ENCODE measurements around the gene MNX1.

Gene MNX1

DNA sequence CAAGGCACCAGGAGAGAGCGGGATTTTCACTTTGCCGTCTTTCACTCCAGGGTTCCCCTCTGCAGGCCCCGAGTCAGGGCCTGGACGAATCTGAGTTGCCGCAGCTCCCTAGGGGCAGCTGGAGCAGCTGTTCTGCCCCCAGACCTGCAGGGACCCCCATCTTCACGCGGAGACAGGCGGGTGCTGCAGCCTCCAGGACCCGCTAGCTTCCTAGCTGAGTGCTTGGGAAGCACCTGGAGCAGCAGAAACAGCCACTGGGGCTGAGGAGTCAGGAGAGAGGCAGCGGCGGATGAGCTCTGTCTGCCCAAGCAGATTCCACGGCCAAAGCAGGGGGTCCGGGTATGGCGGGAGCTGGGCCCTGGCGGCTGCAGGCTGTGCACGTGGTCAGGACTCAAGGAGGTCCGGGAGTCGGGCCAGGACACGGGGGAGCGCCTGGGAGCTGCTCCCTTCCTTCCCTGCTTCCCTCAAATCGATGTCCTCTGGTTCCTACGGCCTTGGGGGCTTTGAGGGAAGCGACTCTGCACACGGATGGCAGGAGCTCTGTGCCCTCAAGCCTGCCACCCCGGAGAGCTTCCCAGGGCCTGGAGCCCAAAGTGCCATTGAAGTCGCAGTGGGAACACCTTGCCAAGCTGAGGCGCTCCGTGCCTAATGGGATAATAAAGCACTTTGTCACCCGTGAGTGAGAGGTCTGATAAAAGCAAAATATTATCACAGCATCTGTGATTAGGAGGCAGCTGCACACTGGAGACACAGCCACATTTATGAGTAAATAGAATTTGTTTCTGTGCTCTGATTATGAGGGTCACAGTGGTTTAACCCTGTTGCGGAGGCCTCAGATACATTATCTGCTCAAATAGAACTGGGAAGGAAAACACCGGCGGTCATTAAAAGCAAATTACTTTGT is 17.2 kb downstream of the MNX1 start:
- H3K27me3 ChIP-seq (ENCODE audit: control insufficient read depth in 1 of 2, insufficient read depth in 2 of 2, low read length in 2 of 2): peaks cover 2 to 13% of the 10 kb centered on the region in 2 donors
- no peak overlapping the region for H3K9ac ChIP-seq (ENCODE audit: low read length)
- H3K9me3 ChIP-seq (ENCODE audit: low read length): no peaks in the 10 kb centered on the region
- H3K27ac ChIP-seq (ENCODE audit: low read depth, low read length): no peak overlapping the region
- no peaks in the 10 kb centered on the region for H3K36me3 ChIP-seq (ENCODE audit: insufficient read depth, low read length)
- no peaks in the 10 kb centered on the region for H3K4me1 ChIP-seq (ENCODE audit: insufficient read depth, low read length)
- H3K4me3 ChIP-seq (ENCODE audit: low read depth in 1 of 2, low read length in 2 of 2): no peak overlapping the region

DNA sequence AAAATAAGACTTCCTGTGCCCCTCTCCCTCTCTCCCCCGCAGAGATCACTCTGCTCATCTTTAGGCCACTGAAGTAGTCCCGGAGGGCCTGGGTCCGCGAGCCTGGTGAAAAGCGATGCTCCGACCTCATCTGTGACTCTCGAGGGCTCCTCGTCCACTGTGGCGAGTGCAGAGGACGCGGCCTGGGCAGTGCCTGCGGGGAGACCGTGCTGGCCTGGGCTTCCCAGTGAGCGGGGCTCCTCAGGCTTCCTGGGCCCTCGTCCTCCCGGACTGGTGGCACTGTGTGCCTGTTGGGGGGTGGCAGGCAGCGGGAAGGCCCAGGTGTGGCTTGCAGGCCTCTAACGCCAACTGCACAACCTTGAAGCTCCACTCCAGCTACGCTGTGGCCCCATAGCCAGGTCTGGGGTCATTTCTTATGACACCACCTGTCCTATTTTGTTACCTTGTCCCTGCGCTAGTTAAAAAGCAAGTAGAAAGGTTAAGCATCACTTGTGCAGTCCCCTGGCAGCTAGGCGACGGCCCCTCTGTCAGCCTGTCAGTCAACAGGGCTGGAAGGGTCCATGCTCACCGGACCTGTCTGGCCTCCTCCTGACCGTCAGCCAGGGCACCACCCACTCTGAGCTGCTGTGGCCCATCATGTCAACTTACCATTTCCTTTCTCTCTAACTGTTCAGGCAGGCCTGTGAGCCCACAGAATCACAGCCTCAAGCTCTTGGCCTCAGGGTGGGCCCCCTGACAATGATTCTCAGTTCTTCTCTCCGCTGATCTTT is 20.5 kb downstream of the MNX1 start:
- H3K27me3 ChIP-seq (ENCODE audit: control insufficient read depth in 1 of 2, insufficient read depth in 2 of 2, low read length in 2 of 2): peaks cover 0 to 11% of the 10 kb centered on the region in 2 donors
- no peak overlapping the region for H3K27ac ChIP-seq (ENCODE audit: low read depth, low read length)
- H3K4me1 ChIP-seq (ENCODE audit: insufficient read depth, low read length): no peaks in the 10 kb centered on the region

GRCh38 chr7:156988343-156989185 is 21.9 kb downstream of the MNX1 start:
- Histone ChIP-seq H3K9me3 (ENCODE audit: low read length) (no peaks in the 10 kb centered on the region), H3K27ac (ENCODE audit: low read depth, low read length) (no peak overlapping the region), H3K36me3 (ENCODE audit: insufficient read depth, low read length) (no peaks in the 10 kb centered on the region), H3K4me3 (ENCODE audit: low read depth in 1 of 2, low read length in 2 of 2) (no peak overlapping the region), H3K27me3 (ENCODE audit: control insufficient read depth in 1 of 2, insufficient read depth in 2 of 2, low read length in 2 of 2) (peaks cover 0 to 7% of the 10 kb centered on the region in 2 donors), H3K4me1 (ENCODE audit: insufficient read depth, low read length) (peaks cover 10% of the 10 kb centered on the region), H3K9ac (ENCODE audit: low read length) (no peak overlapping the region)

More for the DNA sequence above, 20.5 kb downstream of the MNX1 start:
- H3K4me3 ChIP-seq (ENCODE audit: low read depth in 1 of 2, low read length in 2 of 2): no peak overlapping the region
- H3K36me3 ChIP-seq (ENCODE audit: insufficient read depth, low read length): no peaks in the 10 kb centered on the region
- H3K9ac ChIP-seq (ENCODE audit: low read length): no peak overlapping the region
- H3K9me3 ChIP-seq (ENCODE audit: low read length): no peaks in the 10 kb centered on the region

DNA sequence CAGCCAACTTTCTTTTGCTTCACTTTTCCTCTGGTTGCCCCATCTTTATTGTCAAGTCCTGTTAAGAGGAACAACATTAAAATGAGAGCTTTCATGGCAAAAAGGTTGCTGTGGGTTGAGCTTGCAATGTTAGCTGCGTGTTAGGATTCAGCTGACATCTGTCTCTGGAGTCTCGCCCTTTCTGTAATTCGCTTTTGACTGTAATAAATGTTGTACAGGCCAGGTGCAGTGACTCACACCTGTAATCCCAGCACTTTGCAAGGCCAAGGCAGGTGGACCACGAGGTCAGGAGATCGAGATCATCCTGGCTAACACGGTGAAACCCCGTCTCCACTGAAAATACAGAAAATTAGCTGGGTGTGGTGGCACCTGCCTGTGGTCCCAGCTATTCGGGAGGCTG is 24.1 kb downstream of the MNX1 start:
- Histone ChIP-seq H3K4me1 (ENCODE audit: insufficient read depth, low read length) (peaks cover 10% of the 10 kb centered on the region), H3K9me3 (ENCODE audit: low read length) (no peaks in the 10 kb centered on the region), H3K27ac (ENCODE audit: low read depth, low read length) (no peak overlapping the region), H3K36me3 (ENCODE audit: insufficient read depth, low read length) (no peaks in the 10 kb centered on the region), H3K9ac (ENCODE audit: low read length) (no peak overlapping the region), H3K27me3 (ENCODE audit: control insufficient read depth in 1 of 2, insufficient read depth in 2 of 2, low read length in 2 of 2) (no peaks in the 10 kb centered on the region), H3K4me3 (ENCODE audit: low read depth in 1 of 2, low read length in 2 of 2) (no peak overlapping the region)

GRCh38 chr7:156985101-156985992 is 25.1 kb downstream of the MNX1 start:
- H3K4me3 ChIP-seq (ENCODE audit: low read depth in 1 of 2, low read length in 2 of 2): no peak overlapping the region
- peaks cover 10% of the 10 kb centered on the region for H3K4me1 ChIP-seq (ENCODE audit: insufficient read depth, low read length)
- H3K9me3 ChIP-seq (ENCODE audit: low read length): no peaks in the 10 kb centered on the region
- H3K27ac ChIP-seq (ENCODE audit: low read depth, low read length): no peak overlapping the region
- H3K36me3 ChIP-seq (ENCODE audit: insufficient read depth, low read length): no peaks in the 10 kb centered on the region
- no peaks in the 10 kb centered on the region for H3K27me3 ChIP-seq (ENCODE audit: control insufficient read depth in 1 of 2, insufficient read depth in 2 of 2, low read length in 2 of 2)
- no peak overlapping the region for H3K9ac ChIP-seq (ENCODE audit: low read length)

GRCh38 chr7:156984174-156984891 is 26.1 kb downstream of the MNX1 start:
- Histone ChIP-seq H3K27me3 (ENCODE audit: control insufficient read depth in 1 of 2, insufficient read depth in 2 of 2, low read length in 2 of 2) (no peaks in the 10 kb centered on the region), H3K27ac (ENCODE audit: low read depth, low read length) (no peak overlapping the region), H3K4me1 (ENCODE audit: insufficient read depth, low read length) (peaks cover 10% of the 10 kb centered on the region), H3K4me3 (ENCODE audit: low read depth in 1 of 2, low read length in 2 of 2) (peak overlapping the region in 1 of 2 donors; percentile 35), H3K9me3 (ENCODE audit: low read length) (no peaks in the 10 kb centered on the region), H3K9ac (ENCODE audit: low read length) (no peak overlapping the region), H3K36me3 (ENCODE audit: insufficient read depth, low read length) (no peaks in the 10 kb centered on the region)

DNA sequence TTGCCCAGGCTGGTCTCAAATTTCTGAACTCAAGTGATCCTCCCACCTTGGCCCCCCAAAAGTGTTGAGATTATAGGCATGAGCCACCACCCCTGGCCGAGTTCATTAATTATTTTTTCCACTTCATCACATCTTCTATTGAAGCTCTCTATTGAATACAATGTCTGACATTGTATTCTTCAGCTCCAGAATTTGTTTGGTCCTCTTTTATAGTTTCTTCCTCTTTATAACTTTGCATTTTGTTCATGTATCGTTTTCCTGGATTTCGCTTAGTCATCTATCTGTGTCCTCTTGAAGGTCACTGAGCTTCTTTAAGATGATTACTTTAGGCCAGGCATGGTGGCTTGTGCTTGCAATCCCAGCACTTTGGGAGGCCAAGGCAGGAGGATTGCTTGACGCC is 30.8 kb downstream of the MNX1 start:
- Histone ChIP-seq H3K4me1 (ENCODE audit: insufficient read depth, low read length) (peaks cover 10% of the 10 kb centered on the region), H3K27me3 (ENCODE audit: control insufficient read depth in 1 of 2, insufficient read depth in 2 of 2, low read length in 2 of 2) (no peaks in the 10 kb centered on the region), H3K4me3 (ENCODE audit: low read depth in 1 of 2, low read length in 2 of 2) (no peak overlapping the region), H3K36me3 (ENCODE audit: insufficient read depth, low read length) (no peaks in the 10 kb centered on the region), H3K9ac (ENCODE audit: low read length) (no peak overlapping the region), H3K27ac (ENCODE audit: low read depth, low read length) (no peak overlapping the region), H3K9me3 (ENCODE audit: low read length) (no peaks in the 10 kb centered on the region)

DNA sequence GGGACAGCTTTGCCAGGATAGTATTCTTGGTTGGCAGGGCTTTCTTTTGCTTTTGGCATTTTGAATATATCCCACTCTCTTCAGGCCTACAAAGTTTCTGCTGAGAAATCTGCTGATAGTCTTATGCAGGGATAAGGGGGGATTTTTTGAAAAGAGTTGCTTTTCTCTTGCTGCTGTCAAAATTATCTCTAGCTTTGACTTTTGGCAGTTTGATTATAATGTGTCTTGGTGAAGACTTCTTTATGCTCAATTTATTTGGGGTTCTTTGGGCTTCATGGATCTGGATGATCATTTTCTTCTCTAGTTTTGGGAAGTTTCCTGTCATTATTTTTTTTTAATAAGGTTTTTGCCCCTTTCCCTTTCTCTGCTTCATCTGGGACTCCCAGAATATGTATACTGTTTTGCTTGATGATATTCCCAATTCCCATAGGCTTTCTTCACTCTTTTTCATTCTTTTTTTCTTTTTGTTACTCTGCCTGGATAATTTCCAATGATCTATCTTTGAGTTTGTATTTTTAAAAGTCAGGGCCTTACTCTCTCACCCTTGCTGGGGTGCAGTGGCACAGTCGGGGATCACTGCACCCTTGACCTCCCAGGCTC is 31.4 kb downstream of the MNX1 start:
- no peak overlapping the region for H3K4me3 ChIP-seq (ENCODE audit: low read depth in 1 of 2, low read length in 2 of 2)

GRCh38 chr7:156975620-156976019 is 34.8 kb downstream of the MNX1 start:
- Histone ChIP-seq H3K27ac (ENCODE audit: low read depth, low read length) (no peak overlapping the region), H3K9me3 (ENCODE audit: low read length) (no peaks in the 10 kb centered on the region), H3K9ac (ENCODE audit: low read length) (no peak overlapping the region), H3K36me3 (ENCODE audit: insufficient read depth, low read length) (peaks cover 11% of the 10 kb centered on the region), H3K27me3 (ENCODE audit: control insufficient read depth in 1 of 2, insufficient read depth in 2 of 2, low read length in 2 of 2) (no peaks in the 10 kb centered on the region), H3K4me1 (ENCODE audit: insufficient read depth, low read length) (no peaks in the 10 kb centered on the region), H3K4me3 (ENCODE audit: low read depth in 1 of 2, low read length in 2 of 2) (no peak overlapping the region)

More for the DNA sequence above, 31.4 kb downstream of the MNX1 start:
- no peaks in the 10 kb centered on the region for H3K36me3 ChIP-seq (ENCODE audit: insufficient read depth, low read length)
- H3K27ac ChIP-seq (ENCODE audit: low read depth, low read length): no peak overlapping the region
- H3K9me3 ChIP-seq (ENCODE audit: low read length): no peaks in the 10 kb centered on the region
- H3K4me1 ChIP-seq (ENCODE audit: insufficient read depth, low read length): peaks cover 5% of the 10 kb centered on the region
- no peak overlapping the region for H3K9ac ChIP-seq (ENCODE audit: low read length)
- no peaks in the 10 kb centered on the region for H3K27me3 ChIP-seq (ENCODE audit: control insufficient read depth in 1 of 2, insufficient read depth in 2 of 2, low read length in 2 of 2)

GRCh38 chr7:156969972-156970420 is 40.5 kb downstream of the MNX1 start:
- no peak overlapping the region for H3K4me3 ChIP-seq (ENCODE audit: low read depth in 1 of 2, low read length in 2 of 2)
- no peaks in the 10 kb centered on the region for H3K27me3 ChIP-seq (ENCODE audit: control insufficient read depth in 1 of 2, insufficient read depth in 2 of 2, low read length in 2 of 2)
- no peak overlapping the region for H3K27ac ChIP-seq (ENCODE audit: low read depth, low read length)
- no peaks in the 10 kb centered on the region for H3K9me3 ChIP-seq (ENCODE audit: low read length)
- H3K36me3 ChIP-seq (ENCODE audit: insufficient read depth, low read length): peaks cover 35% of the 10 kb centered on the region
- no peak overlapping the region for H3K9ac ChIP-seq (ENCODE audit: low read length)
- no peaks in the 10 kb centered on the region for H3K4me1 ChIP-seq (ENCODE audit: insufficient read depth, low read length)
